H9 (cell line): ENCODE results near the gene MAP1S. TPM values are rescaled to one million over a fixed set of nuclear protein-coding genes. Genes with fewer than 3 reads are reported as not detected.

ENCODE experiments used
- DNase-seq: peaks from one replicate; pipeline ENCODE4 v3.0.0-alpha.2; 2017
- H2AFZ ChIP-seq: one replicate; pipeline ENCODE4 v1.6.1; 2013; ENCODE audit warnings: mild to moderate bottlenecking, low read length, control low read depth, moderate library complexity
- H2AK5ac ChIP-seq: 2 replicates; pipeline ENCODE4 v1.6.1; 2013; ENCODE audit warnings: low read length, control low read depth, mixed read lengths; ENCODE audit not compliant: insufficient read length
- H2BK120ac ChIP-seq: one replicate; pipeline ENCODE4 v1.6.1; 2013; ENCODE audit warnings: low read depth, mild to moderate bottlenecking, low read length, control low read depth, inconsistent platforms; ENCODE audit not compliant: poor library complexity, severe bottlenecking
- H2BK12ac ChIP-seq: 2 replicates; pipeline ENCODE4 v1.6.1; 2013; ENCODE audit warnings: low read length, control low read depth, mixed read lengths, low read depth; ENCODE audit not compliant: insufficient read length
- H2BK15ac ChIP-seq: 2 replicates; pipeline ENCODE4 v1.6.1; 2013; ENCODE audit warnings: low read depth, low read length, control low read depth
- H2BK20ac ChIP-seq: one replicate; pipeline ENCODE4 v1.6.1; 2013; ENCODE audit warnings: low read depth, mild to moderate bottlenecking, low read length, control low read depth, inconsistent platforms; ENCODE audit not compliant: poor library complexity, severe bottlenecking
- H2BK5ac ChIP-seq: 2 replicates; pipeline ENCODE4 v1.6.1; 2013; ENCODE audit warnings: low read length, control low read depth, mixed read lengths; ENCODE audit not compliant: insufficient read length
- H3K14ac ChIP-seq: 2 replicates; pipeline ENCODE4 v1.6.1; 2013; ENCODE audit warnings: low read length, control low read depth; ENCODE audit not compliant: insufficient read depth
- H3K18ac ChIP-seq: 2 replicates; pipeline ENCODE4 v1.6.1; 2013; ENCODE audit warnings: low read depth, mild to moderate bottlenecking, mixed read lengths, low read length, control low read depth; ENCODE audit not compliant: insufficient read length
- H3K23ac ChIP-seq: 2 replicates; pipeline ENCODE4 v1.6.1; 2013; ENCODE audit warnings: low read length, control low read depth, mixed read lengths, low read depth; ENCODE audit not compliant: insufficient read length
- H3K23me2 ChIP-seq: 2 replicates; pipeline ENCODE4 v1.6.1; 2013; ENCODE audit warnings: low read depth, mild to moderate bottlenecking, mixed read lengths, low read length, control low read depth; ENCODE audit not compliant: insufficient read length, poor library complexity, severe bottlenecking
- H3K27ac ChIP-seq: 2 replicates; pipeline ENCODE4 v1.5.1; 2013; ENCODE audit warnings: low read length, control low read depth, mixed read lengths, low read depth; ENCODE audit not compliant: insufficient read length
- H3K27me3 ChIP-seq: 2 replicates; pipeline ENCODE4 v1.6.1; 2013; ENCODE audit warnings: low read length, control low read depth, inconsistent platforms; ENCODE audit not compliant: insufficient read depth
- H3K4ac ChIP-seq: 2 replicates; pipeline ENCODE4 v1.6.1; 2013; ENCODE audit warnings: low read depth, mild to moderate bottlenecking, control low read depth, inconsistent platforms, low read length, moderate library complexity
- H3K4me1 ChIP-seq: 2 replicates; pipeline ENCODE4 v1.6.1; 2013; ENCODE audit warnings: low read length, control low read depth, inconsistent platforms; ENCODE audit not compliant: insufficient read depth
- H3K4me2 ChIP-seq: 2 replicates; pipeline ENCODE4 v1.6.1; 2013; ENCODE audit warnings: low read length, control low read depth, mixed read lengths; ENCODE audit not compliant: insufficient read length, insufficient read depth
- H3K56ac ChIP-seq: 2 replicates; pipeline ENCODE4 v1.6.1; 2013; ENCODE audit warnings: low read depth, mild to moderate bottlenecking, mixed read lengths, low read length, control low read depth; ENCODE audit not compliant: insufficient read length
- H3K79me1 ChIP-seq: 2 replicates; pipeline ENCODE4 v1.6.1; 2013; ENCODE audit warnings: low read depth, mild to moderate bottlenecking, moderate library complexity, low read length, control low read depth, inconsistent platforms; ENCODE audit not compliant: insufficient read depth, poor library complexity, severe bottlenecking
- H3K79me2 ChIP-seq: 2 replicates; pipeline ENCODE4 v1.6.1; 2013; ENCODE audit warnings: low read length, control low read depth, inconsistent platforms; ENCODE audit not compliant: insufficient read depth
- H3K9ac ChIP-seq: 2 replicates; pipeline ENCODE4 v1.6.1; 2013; ENCODE audit warnings: low read length, control low read depth, mixed read lengths; ENCODE audit not compliant: insufficient read length; ENCODE audit errors: extremely low read depth
- H3K9me3 ChIP-seq: one replicate; pipeline ENCODE4 v1.6.1; 2013; ENCODE audit warnings: low read depth, low read length, inconsistent platforms; ENCODE audit not compliant: control insufficient read depth
- H3T11ph ChIP-seq: one replicate; pipeline ENCODE4 v1.6.1; 2013; ENCODE audit warnings: mild to moderate bottlenecking, low read length, control low read depth, inconsistent platforms
- H4K20me1 ChIP-seq: one replicate; pipeline ENCODE4 v1.6.1; 2013; ENCODE audit not compliant: control insufficient read depth, insufficient read length, insufficient read depth
- H4K5ac ChIP-seq: 2 replicates; pipeline ENCODE4 v1.6.1; 2013; ENCODE audit warnings: low read depth, mild to moderate bottlenecking, mixed read lengths, low read length, control low read depth; ENCODE audit not compliant: insufficient read length
- H4K8ac ChIP-seq: replicated peaks from 2 replicates; pipeline ENCODE4 v1.6.1; 2013; ENCODE audit warnings: low read length, control low read depth, mixed read lengths, low read depth; ENCODE audit not compliant: insufficient read length
- H4K91ac ChIP-seq: 2 replicates; pipeline ENCODE4 v1.6.1; 2013; ENCODE audit warnings: low read depth, mild to moderate bottlenecking, moderate library complexity, mixed read lengths, low read length, control low read depth; ENCODE audit not compliant: insufficient read length
- H3K27ac Mint-ChIP-seq, 3 experiments: 2 replicates in 2 of 3; 3 replicates in 1 of 3; pipeline ENCODE4 v1.8.0; 2020 to 2021; ENCODE audit warnings: mixed read lengths in 3 of 3, mild to moderate bottlenecking in 1 of 3, moderate library complexity in 1 of 3
- H3K27me3 Mint-ChIP-seq: 2 replicates; pipeline ENCODE4 v1.8.0; 2021; ENCODE audit warnings: low read depth, mild to moderate bottlenecking, moderate library complexity, mixed read lengths
- H3K36me3 Mint-ChIP-seq, 3 experiments: 2 replicates in 2 of 3; 3 replicates in 1 of 3; pipeline ENCODE4 v1.8.0; 2020 to 2021; ENCODE audit warnings: low read depth in 3 of 3, mixed read lengths in 3 of 3; ENCODE audit not compliant: insufficient read depth in 1 of 3
- H3K4me1 Mint-ChIP-seq, 2 experiments: 2 replicates each; pipeline ENCODE4 v1.8.0; 2020; ENCODE audit warnings: mixed read lengths in 2 of 2
- H3K4me3 Mint-ChIP-seq, 2 experiments: 2 replicates in 1 of 2; 3 replicates in 1 of 2; pipeline ENCODE4 v1.8.0; 2020 to 2021; ENCODE audit warnings: mild to moderate bottlenecking in 2 of 2, mixed read lengths in 2 of 2, moderate library complexity in 1 of 2
- H3K9me3 Mint-ChIP-seq, 2 experiments: 2 replicates in 1 of 2; 3 replicates in 1 of 2; pipeline ENCODE4 v1.8.0; 2020; ENCODE audit warnings: mild to moderate bottlenecking in 2 of 2, mixed read lengths in 2 of 2, moderate library complexity in 1 of 2
- WGBS: extraction: QIAGEN DNeasy Blood & Tissue Kit; methylation state at CpG from one replicate; pipeline ENCODE4 v1.1.7; 2013; ENCODE audit warnings: missing lambda C conversion rate, low lambda C conversion rate, mixed read lengths; ENCODE audit not compliant: insufficient read length; ENCODE audit errors: extremely low coverage; 5-methylcytosine and 5-hydroxymethylcytosine counted together
- total RNA-seq: library from RNA; stranded (reverse); gene quantifications from 2 replicates; pipeline ENCODE4 v1.2.1, GENCODE V29; 2021
- TF ChIP-seq, protein P1 (sequence below): fragments of 200-600 bp; sonication (generic); conservative IDR thresholded peaks from 3 replicates; pipeline ENCODE4 v1.8.0; 2021; ENCODE audit warnings: antibody characterized with exemption, mild to moderate bottlenecking

Gene MAP1S
- total RNA-seq, 1 experiment from 2014 or later: 160 TPM

- H3K36me3 Mint-ChIP-seq: peaks cover 36 to 79% (median 59%) of the 10 kb centered on the region in 3 experiments
- no peak overlapping the region for H3K18ac ChIP-seq
- no peak overlapping the region; a peak in 2 of 7 replicates for H3K27ac Mint-ChIP-seq
- H3K4ac ChIP-seq: no peak overlapping the region
- H3K56ac ChIP-seq: no peak overlapping the region
- H2BK120ac ChIP-seq: no peak overlapping the region
- no peak overlapping the region for H2BK15ac ChIP-seq
- no CpG with 5 or more reads among the region's 16 CpGs for WGBS
- H2AFZ ChIP-seq: no peak overlapping the region
- no peak overlapping the region for H2BK20ac ChIP-seq
- no peak overlapping the region for H3K23ac ChIP-seq
- no peak overlapping the region for H2BK5ac ChIP-seq
- H2AK5ac ChIP-seq: no peak overlapping the region
- H3K23me2 ChIP-seq: no peaks in the 10 kb centered on the region
- no peak overlapping the region for H3K4me2 ChIP-seq
- peaks cover 5% of the 10 kb centered on the region for H4K20me1 ChIP-seq
- H4K5ac ChIP-seq: no peak overlapping the region
- no peak for DNase-seq
- H3K14ac ChIP-seq: no peak overlapping the region
- no peak overlapping the region for H3K27ac ChIP-seq
- H3K27me3 ChIP-seq: no peaks in the 10 kb centered on the region
- no peaks in the 10 kb centered on the region for H3K9me3 ChIP-seq
- H3K9me3 Mint-ChIP-seq: no peaks in the 10 kb centered on the region
- no peaks in the 10 kb centered on the region for H3K4me1 ChIP-seq
- H3K79me1 ChIP-seq: no peaks in the 10 kb centered on the region
- H3K27me3 Mint-ChIP-seq: no peaks in the 10 kb centered on the region
- no peak overlapping the region for H3T11ph ChIP-seq
- peaks cover 3% of the 10 kb centered on the region; the same call in 1 of the 2 replicates for H3K79me2 ChIP-seq
- no peak overlapping the region for H4K91ac ChIP-seq
- H4K8ac ChIP-seq: no peak overlapping the region
- TF ChIP-seq, protein P1, sequence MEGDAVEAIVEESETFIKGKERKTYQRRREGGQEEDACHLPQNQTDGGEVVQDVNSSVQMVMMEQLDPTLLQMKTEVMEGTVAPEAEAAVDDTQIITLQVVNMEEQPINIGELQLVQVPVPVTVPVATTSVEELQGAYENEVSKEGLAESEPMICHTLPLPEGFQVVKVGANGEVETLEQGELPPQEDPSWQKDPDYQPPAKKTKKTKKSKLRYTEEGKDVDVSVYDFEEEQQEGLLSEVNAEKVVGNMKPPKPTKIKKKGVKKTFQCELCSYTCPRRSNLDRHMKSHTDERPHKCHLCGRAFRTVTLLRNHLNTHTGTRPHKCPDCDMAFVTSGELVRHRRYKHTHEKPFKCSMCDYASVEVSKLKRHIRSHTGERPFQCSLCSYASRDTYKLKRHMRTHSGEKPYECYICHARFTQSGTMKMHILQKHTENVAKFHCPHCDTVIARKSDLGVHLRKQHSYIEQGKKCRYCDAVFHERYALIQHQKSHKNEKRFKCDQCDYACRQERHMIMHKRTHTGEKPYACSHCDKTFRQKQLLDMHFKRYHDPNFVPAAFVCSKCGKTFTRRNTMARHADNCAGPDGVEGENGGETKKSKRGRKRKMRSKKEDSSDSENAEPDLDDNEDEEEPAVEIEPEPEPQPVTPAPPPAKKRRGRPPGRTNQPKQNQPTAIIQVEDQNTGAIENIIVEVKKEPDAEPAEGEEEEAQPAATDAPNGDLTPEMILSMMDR: no peak
- no peak overlapping the region for H3K4me3 Mint-ChIP-seq
- H2BK12ac ChIP-seq: no peak overlapping the region
- H3K9ac ChIP-seq: no peak overlapping the region
- peaks cover 3% of the 10 kb centered on the region in 2 experiments for H3K4me1 Mint-ChIP-seq
Observed at GRCh38 chr19:17734146-17734545, 14.9 kb downstream of the MAP1S start.
